H1 (cell line): Measurements from ENCODE around the gene ORC5.

Source experiments
- CBX5 ChIP-seq: fragments of 300-800, 300-1000 bp; sonication (generic); IDR thresholded peaks from 2 replicates; pipeline ENCODE4 v1.7.1; 2016; ENCODE audit warnings: antibody characterized with exemption, low read length, low read depth
- TF ChIP-seq, protein P1 (sequence below), 3 experiments: IDR thresholded peaks; 1 replicate in 2 of 3; 2 replicates in 1 of 3; pipeline versions ENCODE4 v1.5.1 to v1.6.1; 2011; ENCODE audit warnings: low read length in 3 of 3, mild to moderate bottlenecking in 3 of 3, inconsistent platforms in 2 of 3, low read depth in 1 of 3, moderate library complexity in 1 of 3; ENCODE audit not compliant: insufficient read depth in 1 of 3; ENCODE audit errors: control extremely low read depth in 1 of 3

DNA sequence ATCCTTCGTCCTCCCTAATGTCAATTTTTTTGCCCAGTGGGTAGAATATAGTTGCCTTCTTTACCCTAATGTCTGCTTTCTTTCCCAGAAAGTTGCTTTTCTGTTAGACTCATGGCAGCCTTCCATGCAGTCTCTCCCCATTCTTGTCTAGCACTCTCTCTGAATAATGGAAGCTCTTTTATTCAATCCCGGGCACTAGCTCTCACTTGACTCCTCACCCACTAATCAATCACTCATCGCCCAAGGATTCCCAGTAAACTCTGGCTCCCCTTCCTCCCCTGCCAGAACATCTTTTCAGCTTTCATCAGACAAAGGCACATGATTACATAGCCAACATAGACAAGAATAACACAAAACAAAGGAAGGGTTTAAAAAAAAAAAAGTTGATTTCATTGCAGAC, 118.2 kb downstream of the ORC5 start:
- TF ChIP-seq, protein P1, sequence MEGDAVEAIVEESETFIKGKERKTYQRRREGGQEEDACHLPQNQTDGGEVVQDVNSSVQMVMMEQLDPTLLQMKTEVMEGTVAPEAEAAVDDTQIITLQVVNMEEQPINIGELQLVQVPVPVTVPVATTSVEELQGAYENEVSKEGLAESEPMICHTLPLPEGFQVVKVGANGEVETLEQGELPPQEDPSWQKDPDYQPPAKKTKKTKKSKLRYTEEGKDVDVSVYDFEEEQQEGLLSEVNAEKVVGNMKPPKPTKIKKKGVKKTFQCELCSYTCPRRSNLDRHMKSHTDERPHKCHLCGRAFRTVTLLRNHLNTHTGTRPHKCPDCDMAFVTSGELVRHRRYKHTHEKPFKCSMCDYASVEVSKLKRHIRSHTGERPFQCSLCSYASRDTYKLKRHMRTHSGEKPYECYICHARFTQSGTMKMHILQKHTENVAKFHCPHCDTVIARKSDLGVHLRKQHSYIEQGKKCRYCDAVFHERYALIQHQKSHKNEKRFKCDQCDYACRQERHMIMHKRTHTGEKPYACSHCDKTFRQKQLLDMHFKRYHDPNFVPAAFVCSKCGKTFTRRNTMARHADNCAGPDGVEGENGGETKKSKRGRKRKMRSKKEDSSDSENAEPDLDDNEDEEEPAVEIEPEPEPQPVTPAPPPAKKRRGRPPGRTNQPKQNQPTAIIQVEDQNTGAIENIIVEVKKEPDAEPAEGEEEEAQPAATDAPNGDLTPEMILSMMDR (IDR thresholded peaks at IDR 0.05; ENCODE audit: control extremely low read depth in 1 of 3, insufficient read depth in 1 of 3, low read depth in 1 of 3, low read length in 3 of 3), result no peak
- TF ChIP-seq CBX5, result no peak
